Kidney tubule cell (primary cell): ENCODE measurements around the gene IARS2.
"Not testable (repeated sequence)": the region's sequence is repeated elsewhere in the genome, so short reads cannot be mapped to it uniquely, and the experiment has no call there.

ENCODE experiments used
- DNase-seq: peaks from one replicate; pipeline ENCODE4 v3.0.0-alpha.2; 2018; ENCODE audit warnings: low spot score

Gene IARS2

DNA sequence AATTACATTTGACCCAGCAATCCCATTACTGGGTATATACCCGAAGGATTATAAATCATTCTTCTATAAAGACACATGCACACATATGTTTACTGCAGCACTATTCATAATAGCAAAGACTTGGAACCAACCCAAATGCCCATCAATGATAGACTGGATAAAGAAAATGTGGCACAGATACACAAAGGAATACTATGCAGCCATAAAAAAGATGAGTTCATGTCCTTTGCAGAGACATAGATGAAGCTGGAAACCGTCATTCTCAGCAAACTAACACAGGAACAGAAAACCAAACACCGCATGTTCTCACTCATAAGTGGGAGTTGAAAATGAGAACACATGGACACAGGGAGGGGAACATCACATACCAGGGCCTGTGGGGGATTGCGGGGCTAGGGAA, 76.0 kb downstream of the IARS2 start:
- DNase-seq = not testable (repeated sequence)

DNA sequence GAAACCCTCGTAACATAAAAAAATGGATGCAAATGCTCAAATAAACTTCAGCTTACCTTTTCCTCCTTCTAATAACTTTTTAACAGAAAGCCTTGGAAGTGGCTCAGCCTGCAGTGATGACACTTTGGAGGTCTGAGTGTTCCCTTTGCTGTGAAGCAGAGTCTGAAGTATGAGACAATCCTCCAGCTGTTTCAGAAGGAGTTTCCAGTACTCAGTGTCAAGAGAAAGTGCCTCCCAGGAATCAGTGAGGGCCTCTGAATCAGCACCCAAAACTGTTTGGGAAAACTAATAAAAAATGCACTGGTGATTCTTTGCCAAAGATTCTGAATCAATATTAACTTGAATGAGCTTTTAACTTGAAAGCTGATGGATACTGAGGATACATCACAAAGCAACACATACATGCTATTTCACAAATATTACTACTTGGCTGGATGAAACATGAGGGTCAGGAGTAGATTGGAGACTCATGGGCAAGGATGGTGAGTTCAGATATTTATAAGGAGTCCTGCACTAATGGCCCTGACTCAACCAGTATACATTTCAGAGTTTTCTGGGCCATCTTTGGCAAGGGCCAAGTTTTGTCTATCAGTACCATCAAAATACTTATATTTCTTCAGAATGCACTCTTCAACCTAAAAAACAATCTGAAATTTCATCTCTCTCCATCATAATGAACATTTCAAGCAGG, 77.0 kb downstream of the IARS2 start:
- no peak for DNase-seq

DNA sequence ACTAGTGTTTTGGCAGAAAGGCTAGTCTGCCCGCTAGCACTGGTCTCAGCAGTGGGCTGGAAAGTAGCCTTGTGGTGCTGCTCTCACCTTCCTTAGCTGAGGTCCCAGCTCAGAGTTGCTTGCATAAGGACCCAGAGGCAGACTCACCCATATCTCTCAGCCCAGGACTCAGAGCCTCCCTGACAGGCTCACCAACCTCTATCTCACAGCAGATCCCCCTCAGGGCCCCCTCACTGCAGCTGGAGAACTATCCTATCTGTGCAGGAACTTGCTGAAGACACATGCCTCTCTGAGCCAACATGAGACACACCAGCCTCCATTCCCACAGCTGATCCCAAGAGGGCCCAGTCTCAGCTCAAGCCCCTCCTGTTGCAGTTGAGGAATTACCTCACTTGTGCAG, 82.6 kb downstream of the IARS2 start:
- DNase-seq = no peak

DNA sequence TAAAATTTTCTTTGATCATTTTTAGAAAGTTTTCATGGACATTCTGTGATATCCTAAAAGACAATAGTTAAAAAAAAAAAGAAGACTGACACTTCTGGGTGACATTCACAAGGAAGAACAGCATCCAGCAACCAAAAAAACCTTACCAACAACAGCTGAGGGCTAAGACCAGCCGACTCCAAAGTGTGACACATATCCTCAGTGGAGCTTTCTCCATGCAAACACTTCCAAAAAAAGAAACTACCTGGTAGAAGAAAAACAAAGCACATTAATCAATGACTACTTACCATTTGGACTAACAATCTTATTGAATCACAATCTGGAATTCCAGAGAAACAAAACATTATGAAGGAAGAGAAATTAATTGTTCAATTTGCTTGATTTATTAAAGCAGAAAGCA, 88.2 kb downstream of the IARS2 start:
- DNase-seq = peak; percentile 30

DNA sequence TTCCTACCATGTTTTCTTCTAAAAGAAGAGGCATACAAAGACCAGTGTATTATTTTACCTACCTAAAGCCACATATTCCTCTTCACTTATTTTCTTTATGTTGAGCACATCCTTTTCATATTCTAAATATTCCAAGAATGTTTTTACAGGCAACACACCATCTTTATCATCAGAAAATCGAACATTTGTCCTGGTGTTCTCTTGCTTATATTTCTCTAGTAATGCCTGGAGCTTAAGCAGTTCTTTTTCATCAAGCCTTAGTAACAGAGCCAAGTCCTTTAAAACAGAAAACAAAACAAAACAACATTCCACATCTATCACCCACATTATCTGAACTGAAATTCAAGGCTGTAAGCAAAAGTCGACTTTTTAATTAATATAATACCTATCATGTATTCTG, 88.7 kb downstream of the IARS2 start:
- DNase-seq = no peak

DNA sequence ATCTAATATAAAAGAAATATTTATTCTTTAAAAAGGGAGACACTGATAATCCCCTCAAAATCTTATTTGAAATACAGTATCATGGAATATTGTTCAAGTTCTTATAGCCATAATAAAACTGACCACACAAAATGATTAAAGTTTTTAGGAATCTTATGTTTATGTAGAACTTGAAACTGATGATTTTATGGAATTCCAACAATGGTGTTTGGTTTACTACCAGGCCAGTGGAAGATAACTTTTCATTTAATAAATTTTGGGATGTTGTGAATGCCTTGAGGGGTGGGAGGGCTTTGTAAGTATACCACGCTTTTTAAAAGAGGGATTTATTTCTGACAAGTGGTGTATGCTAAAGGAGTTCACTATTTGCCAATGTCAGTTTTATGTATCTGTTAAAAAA, 90.6 kb downstream of the IARS2 start:
- no peak for DNase-seq

DNA sequence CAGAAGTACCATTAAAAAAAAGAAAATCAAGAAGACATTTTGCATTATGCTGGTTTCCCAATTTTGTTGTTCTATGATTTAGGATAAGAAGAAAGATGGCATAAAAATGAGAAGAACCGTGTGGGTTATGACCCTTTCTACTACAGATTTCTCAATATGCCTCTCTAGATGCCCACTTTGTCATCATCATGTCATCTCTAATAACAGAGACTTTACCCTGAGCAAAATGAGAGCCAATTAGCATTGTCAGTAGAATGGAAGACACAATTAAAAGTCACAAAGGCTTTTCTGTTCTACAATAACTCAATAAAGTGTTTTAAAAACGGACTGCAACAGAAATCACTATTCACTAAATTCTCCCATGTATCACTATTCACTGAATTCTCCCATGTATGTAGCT, 92.8 kb downstream of the IARS2 start:
- no peak for DNase-seq

DNA sequence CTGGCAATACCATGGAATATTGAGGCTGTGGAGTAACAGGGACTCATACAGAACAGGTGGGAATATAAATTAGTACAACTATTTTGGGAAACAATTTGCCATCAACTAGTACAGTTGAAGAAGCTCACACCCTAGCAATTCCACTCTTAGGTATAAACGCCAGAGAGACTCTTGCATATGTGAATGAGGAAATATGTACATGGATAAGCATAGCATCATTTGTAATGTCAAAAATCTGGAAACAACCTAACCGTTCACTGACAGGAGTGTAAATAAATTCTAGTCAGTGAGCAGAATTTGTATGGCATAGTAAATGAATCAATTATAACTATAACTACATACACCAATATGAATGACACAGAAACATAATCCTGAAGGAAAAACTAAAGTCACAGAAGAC, 94.6 kb downstream of the IARS2 start:
- no peak for DNase-seq

DNA sequence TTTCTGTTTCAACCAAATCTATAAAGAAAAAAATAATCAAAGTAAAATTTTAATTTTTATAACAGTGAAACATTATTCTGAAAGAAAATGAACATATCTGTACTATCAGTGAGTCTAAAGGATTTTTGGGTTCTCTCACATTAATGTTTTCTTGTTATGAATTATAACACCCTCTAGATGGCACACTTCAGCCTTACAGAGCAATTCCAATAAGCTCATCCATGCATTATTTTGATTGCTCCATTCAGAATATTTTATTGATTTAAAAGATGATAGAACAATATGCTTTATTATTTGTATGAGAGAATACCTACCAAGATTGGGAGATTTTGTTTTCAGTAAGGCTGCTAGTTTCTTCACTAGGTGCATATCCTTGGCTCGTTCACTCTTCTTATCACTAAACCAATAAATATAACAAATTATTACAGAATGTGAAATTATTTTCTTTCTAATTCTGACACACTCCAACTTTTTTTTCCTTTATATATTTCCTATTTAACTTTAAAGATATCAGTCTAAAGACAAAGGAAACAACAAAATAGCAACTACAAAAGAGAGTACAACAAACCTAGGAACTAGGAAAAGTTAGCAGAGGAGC, 95.9 kb downstream of the IARS2 start:
- peak; percentile 32 for DNase-seq

DNA sequence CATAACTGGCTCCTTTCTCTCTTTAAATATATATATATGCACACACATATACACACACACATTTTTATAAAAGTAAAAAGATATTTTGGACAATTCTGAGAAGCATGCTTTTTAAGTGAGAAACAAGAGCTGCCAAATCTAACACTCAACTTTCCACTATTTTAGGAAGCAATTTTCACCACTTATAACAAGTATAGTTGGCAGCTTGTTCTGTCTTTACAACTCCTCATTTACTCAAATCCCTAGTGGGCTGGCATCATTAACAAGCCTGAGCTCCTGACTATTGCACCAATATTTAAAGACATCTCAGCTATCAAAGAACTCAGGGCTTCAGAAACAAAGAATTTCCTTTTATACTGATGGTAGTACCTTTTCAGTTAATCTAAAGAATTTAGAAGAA, 101.8 kb downstream of the IARS2 start:
- DNase-seq = no peak
